SU-DHL-6 (cell line): ENCODE data around the gene UTF1.

ENCODE experiments used
- CTCF ChIP-seq: fragments of 200-600 bp; sonication (generic); IDR thresholded peaks from one replicate; pipeline ENCODE4 v1.5.1; 2017; ENCODE audit warnings: antibody characterized with exemption, mild to moderate bottlenecking, low read length, moderate library complexity; ENCODE audit not compliant: insufficient read depth, poor library complexity, severe bottlenecking
- EZH2phosphoT487 ChIP-seq: fragments of 200-600 bp; sonication (generic), shearing (Covaris generic); conservative IDR thresholded peaks from 2 replicates; pipeline ENCODE4 v1.6.1; 2018; ENCODE audit warnings: mild to moderate bottlenecking, antibody characterized with exemption, low read length, moderate library complexity, mixed read lengths

- TF ChIP-seq CTCF: no peak
- no peak for TF ChIP-seq EZH2phosphoT487
Observed at GRCh38 chr10:133263674-133264073, 33.7 kb downstream of the UTF1 start.
